GM23338 (cell line): ENCODE data around the gene GSC2. TPM values are rescaled to one million over a fixed set of nuclear protein-coding genes. Genes with fewer than 3 reads are reported as not detected.

ENCODE experiments used
- ATAC-seq: fragments of 200-7000 bp; cut with Tn5 transposase; 3 replicates; pipeline ENCODE4 v1.9.1; 2020
- DNase-seq: peaks from one replicate; pipeline ENCODE4 v3.0.0-alpha.2; 2015; ENCODE audit warnings: low spot score
- H2AFZ ChIP-seq: fragments of 200-600 bp; sonication (generic); 2 replicates; pipeline ENCODE4 v1.8.0; 2016; ENCODE audit warnings: antibody characterized with exemption, mild to moderate bottlenecking, moderate library complexity
- H3F3A ChIP-seq: fragments of 200-600 bp; sonication (generic); replicated peaks from 2 replicates; pipeline ENCODE4 v1.8.0; 2017; ENCODE audit warnings: antibody characterized with exemption, mixed run types, low read depth
- H3K27ac ChIP-seq: fragments of 200-600 bp; sonication (generic); 2 replicates; pipeline ENCODE4 v1.6.1; 2016; ENCODE audit warnings: low read depth
- H3K27me3 ChIP-seq: fragments of 200-600 bp; sonication (generic); 2 replicates; pipeline ENCODE4 v1.8.0; 2016; ENCODE audit warnings: mild to moderate bottlenecking, mixed run types, moderate library complexity; ENCODE audit not compliant: insufficient read depth
- H3K36me3 ChIP-seq: fragments of 200-600 bp; sonication (generic); 2 replicates; pipeline ENCODE4 v1.8.0; 2016; ENCODE audit warnings: mild to moderate bottlenecking; ENCODE audit not compliant: insufficient read depth
- H3K4me1 ChIP-seq: fragments of 200-600 bp; sonication (generic); 2 replicates; pipeline ENCODE4 v1.8.0; 2016; ENCODE audit warnings: mild to moderate bottlenecking, moderate library complexity; ENCODE audit not compliant: insufficient read depth
- H3K4me2 ChIP-seq: fragments of 200-600 bp; sonication (generic); 2 replicates; pipeline ENCODE4 v1.7.1; 2017; ENCODE audit warnings: mixed run types
- H3K4me3 ChIP-seq: fragments of 200-600 bp; sonication (generic); 2 replicates; pipeline ENCODE4 v1.6.1; 2016; ENCODE audit warnings: mixed run types
- H3K79me2 ChIP-seq: fragments of 200-600 bp; sonication (generic); replicated peaks from 2 replicates; pipeline ENCODE4 v1.8.0; 2017; ENCODE audit warnings: mild to moderate bottlenecking; ENCODE audit not compliant: insufficient read depth
- H3K9me2 ChIP-seq: fragments of 200-600 bp; sonication (generic); 2 replicates; pipeline ENCODE4 v1.8.0; 2017; ENCODE audit not compliant: insufficient read depth
- H4K20me1 ChIP-seq: fragments of 200-600 bp; sonication (generic); replicated peaks from 2 replicates; pipeline ENCODE4 v1.8.0; 2017; ENCODE audit warnings: mild to moderate bottlenecking; ENCODE audit not compliant: insufficient read depth
- H3K27ac Mint-ChIP-seq: 2 replicates; pipeline ENCODE4 v1.8.0; 2020; ENCODE audit warnings: inconsistent platforms, mild to moderate bottlenecking, moderate library complexity, mixed read lengths
- H3K27me3 Mint-ChIP-seq: 3 replicates; pipeline ENCODE4 v1.8.0; 2022; ENCODE audit warnings: low read depth, mild to moderate bottlenecking, moderate library complexity, mixed read lengths, inconsistent platforms; ENCODE audit not compliant: insufficient read depth, poor library complexity
- H3K36me3 Mint-ChIP-seq: 3 replicates; pipeline ENCODE4 v1.8.0; 2021; ENCODE audit warnings: low read depth, mild to moderate bottlenecking, inconsistent platforms, moderate library complexity, mixed read lengths
- H3K4me1 Mint-ChIP-seq: 3 replicates; pipeline ENCODE4 v1.8.0; 2020; ENCODE audit warnings: mild to moderate bottlenecking, inconsistent platforms, mixed read lengths
- H3K4me3 Mint-ChIP-seq: 3 replicates; pipeline ENCODE4 v1.8.0; 2021; ENCODE audit warnings: moderate library complexity, mild to moderate bottlenecking, inconsistent platforms, mixed read lengths
- H3K9me3 Mint-ChIP-seq: 3 replicates; pipeline ENCODE4 v1.8.0; 2020; ENCODE audit warnings: moderate library complexity, mild to moderate bottlenecking, inconsistent platforms, mixed read lengths
- CREB1 ChIP-seq: fragments of 250-450 bp; sonication (Bioruptor Pico); IDR thresholded peaks from 2 replicates; pipeline ENCODE4 v1.5.0; 2020; ENCODE audit warnings: low read depth, mild to moderate bottlenecking, moderate library complexity
- CTCF ChIP-seq, 2 experiments: fragments of 200-600 bp in 1 of 2; sonication (generic) in 1 of 2; conservative IDR thresholded peaks; 2 replicates each; pipeline versions ENCODE4 v1.5.1 to v1.6.1; 2016 to 2017; ENCODE audit warnings: antibody characterized with exemption in 2 of 2, low read depth in 2 of 2, mild to moderate bottlenecking in 2 of 2, moderate library complexity in 1 of 2
- ETS1 ChIP-seq: IDR thresholded peaks from 2 replicates; pipeline ENCODE4 v1.6.1; 2016; ENCODE audit warnings: antibody characterized with exemption
- EZH2 ChIP-seq: fragments of 200-600 bp; sonication (generic); IDR thresholded peaks from one replicate; pipeline ENCODE4 v1.8.0; 2017; ENCODE audit warnings: antibody characterized with exemption, mild to moderate bottlenecking, low read depth; ENCODE audit not compliant: unreplicated experiment
- EZH2phosphoT487 ChIP-seq: fragments of 200-600 bp; sonication (generic); IDR thresholded peaks from one replicate; pipeline ENCODE4 v1.8.1; 2018; ENCODE audit warnings: antibody characterized with exemption; ENCODE audit not compliant: unreplicated experiment
- NANOG ChIP-seq: IDR thresholded peaks from 2 replicates; pipeline ENCODE4 v1.6.1; 2016; ENCODE audit warnings: antibody characterized with exemption, borderline replicate concordance
- REST ChIP-seq: IDR thresholded peaks from one replicate; pipeline ENCODE4 v1.6.1; 2018; ENCODE audit warnings: antibody characterized with exemption; ENCODE audit not compliant: unreplicated experiment
- STAT1 ChIP-seq: IDR thresholded peaks from one replicate; pipeline ENCODE4 v1.6.1; 2016; ENCODE audit warnings: antibody characterized with exemption; ENCODE audit not compliant: unreplicated experiment
- ZNF114 ChIP-seq: fragments of 250-450 bp; sonication (Bioruptor Pico); IDR thresholded peaks from 2 replicates; pipeline ENCODE4 v1.5.0; 2020; ENCODE audit warnings: mild to moderate bottlenecking, moderate library complexity
- ZNF331 ChIP-seq: fragments of 250-450 bp; sonication (Bioruptor Pico); IDR thresholded peaks from 2 replicates; pipeline ENCODE4 v1.5.0; 2020; ENCODE audit warnings: low read depth, mild to moderate bottlenecking, moderate library complexity
- polyA plus RNA-seq: library from polyadenylated mRNA; unstranded; fragments of >200 nt; fragmentation: Nextera tagmentation; extraction: Ambion mirVana; gene quantifications from 2 replicates; pipeline ENCODE4 v1.2.1, GENCODE V29; 2016
- total RNA-seq: library from RNA; depleted of rRNA; stranded (reverse); fragments of >200 nt; shearing (Covaris generic); gene quantifications from 2 replicates; pipeline ENCODE4 v1.2.3, GENCODE V29; 2014

The GSC2 gene
- total and polyA plus RNA-seq, 2 experiments from 2014 or later: not detected

DNA sequence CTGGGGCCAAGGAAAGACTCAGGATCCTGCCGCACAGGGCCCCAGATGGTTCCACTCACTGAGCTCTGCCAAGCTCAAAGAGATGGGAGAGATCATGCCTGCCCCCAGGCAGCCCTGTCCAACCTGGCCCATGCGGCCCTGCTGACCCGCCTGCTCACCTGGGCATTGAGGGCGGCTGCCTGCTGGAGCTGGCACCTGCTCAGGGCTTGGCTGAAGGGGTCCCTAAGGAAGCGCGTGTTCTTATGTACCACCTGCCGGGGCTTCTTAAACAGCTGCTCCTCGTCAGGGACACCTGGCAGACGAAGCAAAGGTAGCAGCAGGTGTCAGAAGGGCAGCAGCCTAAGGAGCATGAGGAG lies 11.1 kb downstream of the GSC2 start (continued):
- TF ChIP-seq REST: no peak
- TF ChIP-seq STAT1: no peak
- no peak for TF ChIP-seq EZH2
- TF ChIP-seq NANOG: no peak
- TF ChIP-seq EZH2phosphoT487: no peak
- TF ChIP-seq CREB1 (CRISPR knock-in tag): no peak
- no peak for TF ChIP-seq ZNF331 (CRISPR knock-in tag)
- no peak for TF ChIP-seq ZNF114 (CRISPR knock-in tag)
- TF ChIP-seq ETS1: no peak
- TF ChIP-seq CTCF (conservative IDR thresholded peaks at IDR 0.05; ENCODE audit: low read depth in 2 of 2): no peak

DNA sequence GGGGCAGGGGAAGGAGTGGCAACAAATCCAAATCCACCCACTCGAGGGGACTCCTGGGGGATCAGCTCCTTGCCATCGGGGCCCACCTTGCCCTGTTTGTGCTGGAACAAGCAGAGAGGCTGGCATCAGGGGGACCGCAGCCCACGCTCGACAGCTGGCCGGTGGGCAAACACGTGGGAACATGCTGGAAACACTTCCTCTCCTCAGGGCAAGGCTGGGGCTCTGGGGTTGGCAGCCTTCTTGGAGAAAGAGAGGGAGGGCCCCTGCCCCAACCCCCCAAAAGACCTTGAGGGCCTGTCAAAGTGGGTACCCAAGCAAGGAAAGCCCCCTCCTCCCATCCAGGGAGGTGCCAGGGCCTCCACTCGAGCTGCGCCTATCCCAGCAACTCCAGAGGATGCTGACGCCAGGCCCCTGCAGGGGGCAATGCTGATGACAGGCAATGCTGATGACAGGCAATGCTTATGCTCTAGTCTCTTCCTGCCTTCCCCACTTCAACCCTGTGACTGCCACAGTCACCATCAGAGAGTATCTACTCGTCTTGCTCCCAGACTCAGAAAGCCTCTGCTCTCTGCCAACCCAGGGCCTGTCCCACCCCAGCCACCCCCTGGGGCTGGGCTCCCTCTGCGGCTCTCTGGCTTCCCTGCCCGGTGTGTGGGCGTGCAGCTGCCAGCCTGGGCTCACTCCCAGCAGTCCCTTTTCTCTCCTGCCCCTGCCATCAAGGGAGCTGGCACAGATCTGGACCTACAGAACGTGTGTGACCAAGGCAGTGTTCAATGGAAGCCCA lies 11.7 kb downstream of the GSC2 start:
- H3K79me2 ChIP-seq: peaks cover 4% of the 10 kb centered on the region; the same call in 1 of the 2 replicates
- H3K36me3 Mint-ChIP-seq: peaks cover 58% of the 10 kb centered on the region
- no peak overlapping the region for H2AFZ ChIP-seq
- H3K36me3 ChIP-seq: peaks cover 6% of the 10 kb centered on the region
- H3K4me2 ChIP-seq: no peak overlapping the region
- H4K20me1 ChIP-seq: no peaks in the 10 kb centered on the region
- H3K27me3 Mint-ChIP-seq: peaks cover 11% of the 10 kb centered on the region
- DNase-seq (no peak), ATAC-seq (no peak)
- peaks cover 2% of the 10 kb centered on the region; the same call in 1 of the 2 replicates for H3K4me1 ChIP-seq
- H3K27ac ChIP-seq: no peak overlapping the region
- H3K27ac Mint-ChIP-seq: no peak overlapping the region
- no peaks in the 10 kb centered on the region for H3K4me1 Mint-ChIP-seq
- TF ChIP-seq NANOG: no peak
- no peak for TF ChIP-seq EZH2phosphoT487
- TF ChIP-seq ZNF331 (CRISPR knock-in tag): no peak
- no peak overlapping the region for H3K4me3 Mint-ChIP-seq
- no peak overlapping the region for H3K4me3 ChIP-seq
- H3K27me3 ChIP-seq: no peaks in the 10 kb centered on the region
- H3K9me3 Mint-ChIP-seq: no peaks in the 10 kb centered on the region
- H3F3A ChIP-seq: no peaks in the 10 kb centered on the region
- H3K9me2 ChIP-seq: no peaks in the 10 kb centered on the region
